ENCODE data around the gene DBF4B.
"Not testable (repeated sequence)": the region's sequence is repeated elsewhere in the genome, so short reads cannot be mapped to it uniquely, and the experiment has no call there.

The DBF4B gene

GRCh38 chr17:44708401-44709263, at the start of gene DBF4B:
TSS of gene DBF4B (plus strand) at chr17:44708665. CDS start at chr17:44708821, 156 bp downstream.
- peak; percentile 91 for DNase-seq

GRCh38 chr17:44661835-44662234, 46.6 kb upstream of the DBF4B start:
- no peak for DNase-seq

- no peak for DNase-seq
These were observed 45.4 kb upstream of the DBF4B start for GRCh38 chr17:44663095-44663494.

- no peak for DNase-seq
These were observed 43.6 kb upstream of the DBF4B start for GRCh38 chr17:44664867-44665266.

GRCh38 chr17:44666006-44666405, 42.5 kb upstream of the DBF4B start:
- DNase-seq = no peak

- DNase-seq = no peak
These were observed 35.9 kb upstream of the DBF4B start for GRCh38 chr17:44672479-44673093.

GRCh38 chr17:44673893-44674292, 34.6 kb upstream of the DBF4B start:
- no peak for DNase-seq

GRCh38 chr17:44677136-44677535, 31.3 kb upstream of the DBF4B start:
- no peak for DNase-seq

- DNase-seq = not testable (repeated sequence)
These were observed 25.2 kb upstream of the DBF4B start for GRCh38 chr17:44683303-44683702.

- no peak for DNase-seq
These were observed 20.7 kb upstream of the DBF4B start for GRCh38 chr17:44687756-44688155.

- no peak for DNase-seq
These were observed 20.3 kb upstream of the DBF4B start for GRCh38 chr17:44688200-44688599.

- no peak for DNase-seq
These were observed 19.6 kb upstream of the DBF4B start for GRCh38 chr17:44688675-44689476.

GRCh38 chr17:44689477-44690217, 18.8 kb upstream of the DBF4B start, which contains the start of gene CCDC43:
TSS of gene CCDC43 (minus strand) at chr17:44689776. CDS start at chr17:44689753, 23 bp downstream.
- peak; percentile 93 for DNase-seq

- not testable (repeated sequence) for DNase-seq
These were observed 17.6 kb upstream of the DBF4B start for GRCh38 chr17:44690746-44691306.

- no peak for DNase-seq
These were observed 14.9 kb upstream of the DBF4B start for GRCh38 chr17:44693609-44694008.

- DNase-seq = not testable (repeated sequence)
These were observed 8.2 kb upstream of the DBF4B start for GRCh38 chr17:44700288-44700687.

- DNase-seq = no peak
These were observed 587 bp upstream of the DBF4B start for GRCh38 chr17:44707755-44708400.

GRCh38 chr17:44719444-44719843, 11.0 kb downstream of the DBF4B start:
- DNase-seq = no peak

GRCh38 chr17:44722254-44722653, 13.8 kb downstream of the DBF4B start:
- DNase-seq = no peak

GRCh38 chr17:44726121-44726520, 17.7 kb downstream of the DBF4B start:
- DNase-seq = not testable (repeated sequence)

GRCh38 chr17:44733753-44734152, 25.3 kb downstream of the DBF4B start:
- no peak for DNase-seq

GRCh38 chr17:44734272-44734671, 25.8 kb downstream of the DBF4B start:
- DNase-seq = no peak

All from stimulated activated CD4-positive, alpha-beta T cell treated with anti-CD3 and anti-CD28 coated beads, Interleukin-4, amount 100 ng/mL, for 24 hours (primary cell).